Measurements from ENCODE around the gene ZNF282.

Gene ZNF282

DNA sequence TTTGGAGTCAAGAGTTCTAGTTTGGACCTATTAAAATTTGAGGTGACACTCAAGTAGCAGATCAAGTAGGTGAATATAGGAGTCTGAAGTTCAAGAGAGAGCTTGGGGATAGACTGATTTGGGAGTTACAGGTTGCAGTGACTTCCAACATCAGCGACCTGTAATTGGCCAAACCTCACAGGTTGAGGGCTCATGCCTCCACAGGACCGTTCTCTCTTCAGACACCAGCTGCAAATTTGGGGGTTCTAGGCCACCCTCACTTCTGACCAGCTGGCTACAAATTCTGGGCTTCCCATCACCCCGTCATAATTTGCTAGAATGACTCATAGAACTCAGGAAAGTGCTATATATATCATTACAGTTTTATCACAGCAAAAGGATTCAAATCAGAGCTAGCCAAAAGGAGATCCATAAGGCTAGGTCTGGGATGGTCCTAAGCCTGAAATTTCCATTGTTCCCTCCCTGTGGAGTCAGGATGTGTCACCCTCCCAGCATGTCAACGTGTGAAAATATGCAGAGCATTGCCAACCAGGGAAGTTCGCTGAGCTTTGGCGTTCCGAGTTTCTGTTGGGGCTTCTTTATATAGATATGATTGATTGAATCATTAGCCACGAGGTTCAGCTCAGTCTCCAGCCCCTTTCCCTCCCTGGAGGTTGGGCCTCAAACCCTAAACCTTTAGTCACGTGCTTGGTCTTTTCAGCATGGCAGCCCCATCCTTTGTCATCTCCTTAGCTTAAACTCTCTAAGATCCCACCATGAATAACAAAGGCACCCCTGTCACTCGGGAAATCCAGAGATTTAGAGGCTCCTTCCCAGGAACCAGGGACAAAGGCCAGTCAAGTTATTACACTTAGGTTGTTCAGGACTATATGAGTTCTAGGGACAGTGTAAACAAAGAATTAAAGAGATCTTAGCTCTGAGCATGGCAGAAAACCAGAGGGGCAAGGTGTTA is 23.4 kb downstream of the ZNF282 start:
- Histone ChIP-seq H3K36me3 (ENCODE audit: insufficient read depth, low read length) (peaks cover 88% of the 10 kb centered on the region), H3K4me2 (ENCODE audit: insufficient read depth, low read length) (no peak overlapping the region), H4K20me1 (ENCODE audit: insufficient read depth, low read length) (peaks cover 24% of the 10 kb centered on the region; the same call in 1 of the 2 replicates), H3K4me3 (ENCODE audit: low read depth in 1 of 2, low read length in 2 of 2) (no peak overlapping the region), H3K9me3 (ENCODE audit: insufficient read depth, low read length, severe bottlenecking) (no peaks in the 10 kb centered on the region), H2AFZ (ENCODE audit: low read depth, low read length) (no peak overlapping the region), H3K27ac (ENCODE audit: low read length) (no peak overlapping the region), H3K9ac (ENCODE audit: low read depth, low read length) (no peak overlapping the region), H3K79me2 (ENCODE audit: insufficient read depth, low read length) (no peaks in the 10 kb centered on the region), H3K4me1 (ENCODE audit: insufficient read depth, low read length) (no peaks in the 10 kb centered on the region), H3K27me3 (ENCODE audit: insufficient read depth, low read length, poor library complexity) (no peaks in the 10 kb centered on the region)
- no peak for ATAC-seq (ENCODE audit: insufficient read depth, low read depth)
- no peak for DNase-seq
- no peak for TF ChIP-seq EZH2 (IDR thresholded peaks at IDR 0.05; ENCODE audit: borderline replicate concordance, low read depth, low read length, severe bottlenecking)
- no peak for TF ChIP-seq CTCF (IDR thresholded peaks at IDR 0.05; ENCODE audit: borderline replicate concordance, extremely low read depth, low read length, poor library complexity, severe bottlenecking)

DNA sequence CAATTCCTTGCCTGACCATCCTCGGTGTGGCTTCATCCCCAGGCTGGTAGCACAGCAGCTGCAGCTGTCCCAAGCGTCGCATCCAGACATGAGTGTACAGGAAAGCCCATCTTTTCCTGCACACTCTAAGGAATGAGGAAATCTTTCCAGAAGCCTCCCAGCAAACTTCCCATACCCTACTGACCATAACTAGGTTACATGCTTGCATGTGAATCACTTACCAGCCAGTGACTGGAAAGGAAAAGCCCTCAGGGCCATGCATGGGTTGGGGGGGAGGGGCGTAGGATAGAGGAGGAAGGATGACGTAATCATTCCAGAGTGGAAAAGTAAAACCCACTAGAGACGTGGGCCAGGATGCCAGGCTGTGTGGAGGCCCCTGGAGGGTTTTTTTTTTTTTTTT is 25.2 kb downstream of the ZNF282 start:
- Histone ChIP-seq H3K79me2 (ENCODE audit: insufficient read depth, low read length) (no peaks in the 10 kb centered on the region), H3K4me3 (ENCODE audit: low read depth in 1 of 2, low read length in 2 of 2) (no peak overlapping the region), H3K27ac (ENCODE audit: low read length) (no peak overlapping the region), H2AFZ (ENCODE audit: low read depth, low read length) (no peak overlapping the region), H3K36me3 (ENCODE audit: insufficient read depth, low read length) (peaks cover 85% of the 10 kb centered on the region), H3K4me2 (ENCODE audit: insufficient read depth, low read length) (no peak overlapping the region), H3K4me1 (ENCODE audit: insufficient read depth, low read length) (no peaks in the 10 kb centered on the region), H3K9ac (ENCODE audit: low read depth, low read length) (no peak overlapping the region), H4K20me1 (ENCODE audit: insufficient read depth, low read length) (peaks cover 26% of the 10 kb centered on the region; the same call in 1 of the 2 replicates), H3K27me3 (ENCODE audit: insufficient read depth, low read length, poor library complexity) (no peaks in the 10 kb centered on the region), H3K9me3 (ENCODE audit: insufficient read depth, low read length, severe bottlenecking) (no peaks in the 10 kb centered on the region)
- TF ChIP-seq CTCF (IDR thresholded peaks at IDR 0.05; ENCODE audit: borderline replicate concordance, extremely low read depth, low read length, poor library complexity, severe bottlenecking) (no peak), EZH2 (IDR thresholded peaks at IDR 0.05; ENCODE audit: borderline replicate concordance, low read depth, low read length, severe bottlenecking) (no peak)
- DNase-seq (no peak), ATAC-seq (ENCODE audit: insufficient read depth, low read depth) (no peak)

- ATAC-seq (ENCODE audit: insufficient read depth, low read depth) = no peak
- peaks cover 26% of the 10 kb centered on the region; the same call in 1 of the 2 replicates for H4K20me1 ChIP-seq (ENCODE audit: insufficient read depth, low read length)
- no peaks in the 10 kb centered on the region for H3K9me3 ChIP-seq (ENCODE audit: insufficient read depth, low read length, severe bottlenecking)
- no peak overlapping the region for H3K9ac ChIP-seq (ENCODE audit: low read depth, low read length)
- H3K27ac ChIP-seq (ENCODE audit: low read length) = no peak overlapping the region
- TF ChIP-seq EZH2 (IDR thresholded peaks at IDR 0.05; ENCODE audit: borderline replicate concordance, low read depth, low read length, severe bottlenecking) (no peak), CTCF (IDR thresholded peaks at IDR 0.05; ENCODE audit: borderline replicate concordance, extremely low read depth, low read length, poor library complexity, severe bottlenecking) (no peak)
- DNase-seq = no peak
- H3K79me2 ChIP-seq (ENCODE audit: insufficient read depth, low read length) = no peaks in the 10 kb centered on the region
- no peak overlapping the region for H2AFZ ChIP-seq (ENCODE audit: low read depth, low read length)
- peaks cover 64% of the 10 kb centered on the region for H3K36me3 ChIP-seq (ENCODE audit: insufficient read depth, low read length)
- H3K4me3 ChIP-seq (ENCODE audit: low read depth in 1 of 2, low read length in 2 of 2) = no peak overlapping the region
- no peaks in the 10 kb centered on the region for H3K4me1 ChIP-seq (ENCODE audit: insufficient read depth, low read length)
- H3K4me2 ChIP-seq (ENCODE audit: insufficient read depth, low read length) = no peak overlapping the region
- no peaks in the 10 kb centered on the region for H3K27me3 ChIP-seq (ENCODE audit: insufficient read depth, low read length, poor library complexity)
Observed at GRCh38 chr7:149223176-149223575, 27.8 kb downstream of the ZNF282 start.

Measured in DND-41 (cell line).